Right ventricle myocardium superior (tissue), 1 donor: Measurements from ENCODE around the gene MCF2L. TPM values are rescaled to one million over a fixed set of nuclear protein-coding genes. Genes with fewer than 3 reads are reported as not detected.

Source experiments
- ATAC-seq: fragments of 200-7000 bp; cut with Tn5 transposase; one replicate; pipeline ENCODE4 v1.9.1; 2020; ENCODE audit warnings: mild to moderate bottlenecking; ENCODE audit not compliant: poor library complexity
- DNase-seq: peaks from one replicate; pipeline ENCODE4 v3.0.0-alpha.2; 2020
- intact Hi-C: fragments of 100-400 bp; cut with DNase I; formaldehyde crosslinking; loops from one replicate; pipeline ENCODE4 v1.11.2; 2022
- total RNA-seq: library from RNA; stranded (reverse); fragmentation: NEBNext Ultra II Directional; extraction: Animal tissue kit (Norgen Biotek cat#: 25700); gene quantifications from one replicate; pipeline ENCODE4 v1.2.1, GENCODE V29; 2021
- donor health status: DM: no; HTN: yes; CAD: no; lungs with severe emphysema.

Gene MCF2L
- total RNA-seq, 1 donor from 2014 or later: 38.1 TPM

DNA sequence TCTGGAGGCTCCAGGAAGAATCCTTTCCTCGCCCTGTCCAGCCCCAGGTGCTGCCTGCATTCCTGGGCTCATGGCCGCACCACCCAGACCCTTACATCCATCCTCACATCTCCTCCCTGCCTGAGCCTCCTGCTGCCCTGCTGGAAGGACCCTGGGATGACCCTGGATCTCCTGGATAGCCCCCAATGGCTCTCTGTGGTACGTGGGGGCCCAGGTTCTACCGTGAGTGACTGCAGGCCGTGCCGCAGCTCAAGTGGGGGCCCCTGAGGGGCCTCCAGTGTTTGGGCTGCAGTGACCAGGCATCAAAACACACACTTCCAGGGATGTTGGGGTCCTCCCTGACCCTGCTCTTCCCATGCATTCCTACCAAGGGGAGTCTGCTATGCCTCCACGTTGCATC is 8.3 kb upstream of the MCF2L start:
- intact Hi-C loops: no loop called here
- ATAC-seq (no peak), DNase-seq (no peak)

DNA sequence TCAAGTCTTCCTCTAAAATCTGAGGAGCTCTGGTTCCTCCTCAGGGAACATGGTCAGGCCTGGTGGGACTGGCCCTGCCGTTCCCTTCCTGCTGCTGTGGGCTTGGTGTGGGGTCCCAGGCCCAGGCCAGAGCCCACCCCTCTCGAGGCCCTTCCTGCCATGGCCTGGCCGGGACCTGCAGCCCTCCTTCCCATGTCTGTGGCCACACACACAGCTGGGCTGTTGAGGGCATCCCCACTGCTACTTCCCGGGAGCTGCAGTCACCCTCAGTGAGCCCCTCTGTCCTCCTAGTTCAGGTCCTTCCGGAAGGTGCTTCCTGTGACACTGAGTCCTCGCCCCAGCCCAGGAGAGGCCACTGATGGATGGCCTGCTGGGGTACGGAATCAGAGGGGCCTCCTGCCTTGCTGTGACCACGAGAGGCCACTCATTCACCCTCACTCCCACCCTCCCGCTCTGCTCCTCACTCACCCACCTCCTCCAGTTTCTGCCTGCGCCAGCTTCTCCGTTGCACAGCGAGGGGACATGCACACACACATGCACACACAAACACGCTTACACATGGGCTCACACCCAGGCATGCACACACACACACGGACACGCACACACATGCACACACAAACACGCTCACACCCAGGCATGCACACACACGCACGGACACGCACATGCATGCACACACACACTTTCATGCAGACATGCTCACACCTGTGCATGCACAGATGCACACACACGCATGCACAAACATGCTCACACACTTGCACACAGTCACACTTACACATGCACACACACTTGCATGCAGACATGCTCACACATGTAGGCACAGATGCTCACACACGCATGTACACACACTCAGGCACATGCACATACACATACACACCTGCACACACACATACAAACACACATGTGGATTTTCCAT is 7.3 kb upstream of the MCF2L start:
- intact Hi-C loops: no loop called here

GRCh38 chr13:112962396-112962795 is 6.6 kb upstream of the MCF2L start:
- intact Hi-C loops: no loop called here
- DNase-seq: peak; percentile 33
- no peak for ATAC-seq

More for the DNA sequence above, 7.3 kb upstream of the MCF2L start:
- no peak for ATAC-seq
- peak; percentile 28 for DNase-seq

DNA sequence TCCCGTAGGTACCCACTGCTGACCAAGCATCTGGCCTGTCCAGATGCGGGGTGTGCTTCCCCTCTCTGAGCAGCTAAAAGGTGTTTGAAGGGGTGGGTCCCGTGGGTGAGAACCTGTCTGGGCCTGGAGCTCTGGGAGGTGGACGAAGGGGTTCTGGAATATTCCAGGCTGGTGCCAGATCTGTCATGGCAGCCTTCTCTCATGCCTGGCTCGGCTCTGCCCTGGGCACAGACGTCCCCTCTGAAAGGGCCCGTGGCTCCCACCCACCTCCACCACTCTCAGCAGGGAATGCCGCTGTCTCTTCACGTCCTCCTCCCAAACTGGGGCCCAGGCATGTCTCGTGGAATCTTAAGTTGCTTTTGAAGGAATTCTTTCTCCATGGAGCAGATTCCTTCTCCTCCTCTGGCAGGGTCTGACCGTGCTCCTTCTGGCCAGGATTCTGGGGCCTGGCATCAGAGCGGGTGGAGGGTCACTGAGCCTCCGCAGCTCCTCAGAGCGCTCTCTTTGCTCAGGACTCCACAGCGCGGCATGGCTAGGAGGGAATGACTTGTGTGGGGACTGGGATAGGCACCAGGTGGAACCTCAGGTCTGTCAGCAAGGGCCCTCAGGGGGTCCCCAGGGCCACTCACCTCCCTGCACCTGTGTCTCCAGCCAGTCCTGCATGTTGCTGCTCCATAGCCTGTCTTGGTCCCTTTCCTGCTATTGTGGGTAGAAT is 5.9 kb upstream of the MCF2L start:
- DNase-seq (peak; percentile 18), ATAC-seq (no peak)
- intact Hi-C loops: no loop called here

GRCh38 chr13:112963641-112964040 is 5.4 kb upstream of the MCF2L start:
- peak; percentile 22 for DNase-seq
- intact Hi-C loops: no loop called here
- no peak for ATAC-seq

DNA sequence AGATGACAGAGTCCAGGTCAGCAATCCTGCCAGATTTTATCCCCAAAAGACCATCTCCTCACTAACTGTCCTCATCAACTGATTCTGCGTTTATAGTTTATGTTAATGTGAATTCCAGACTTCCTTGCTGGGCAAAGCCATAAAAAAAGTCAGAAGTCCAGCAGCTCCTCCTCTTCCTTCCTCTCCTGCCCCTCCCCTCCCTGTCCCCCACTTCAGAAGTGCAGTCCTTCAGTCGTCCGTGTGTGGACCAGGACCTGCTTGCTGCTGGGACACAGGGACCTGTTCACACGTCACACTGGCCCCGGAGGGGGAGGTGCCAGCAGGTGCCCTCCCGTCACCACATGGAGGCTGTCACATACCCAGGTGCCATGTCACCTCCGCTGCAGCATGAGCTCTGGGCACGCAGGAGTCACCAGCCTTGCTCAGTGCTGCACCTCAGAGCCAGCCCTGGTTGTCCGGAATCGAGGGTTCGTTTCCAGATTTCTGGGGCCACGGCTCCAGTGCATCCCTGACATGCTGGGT is 4.0 kb upstream of the MCF2L start:
- peak; percentile 42 for DNase-seq
- intact Hi-C loops: no loop called here
- ATAC-seq: no peak

GRCh38 chr13:112965573-112966115 is 3.4 kb upstream of the MCF2L start:
- ATAC-seq: no peak
- peak; percentile 31 for DNase-seq
- intact Hi-C loops: no loop called here

GRCh38 chr13:112966776-112967175 is 2.2 kb upstream of the MCF2L start:
- DNase-seq: peak; percentile 30
- intact Hi-C loops: no loop called here
- no peak for ATAC-seq

DNA sequence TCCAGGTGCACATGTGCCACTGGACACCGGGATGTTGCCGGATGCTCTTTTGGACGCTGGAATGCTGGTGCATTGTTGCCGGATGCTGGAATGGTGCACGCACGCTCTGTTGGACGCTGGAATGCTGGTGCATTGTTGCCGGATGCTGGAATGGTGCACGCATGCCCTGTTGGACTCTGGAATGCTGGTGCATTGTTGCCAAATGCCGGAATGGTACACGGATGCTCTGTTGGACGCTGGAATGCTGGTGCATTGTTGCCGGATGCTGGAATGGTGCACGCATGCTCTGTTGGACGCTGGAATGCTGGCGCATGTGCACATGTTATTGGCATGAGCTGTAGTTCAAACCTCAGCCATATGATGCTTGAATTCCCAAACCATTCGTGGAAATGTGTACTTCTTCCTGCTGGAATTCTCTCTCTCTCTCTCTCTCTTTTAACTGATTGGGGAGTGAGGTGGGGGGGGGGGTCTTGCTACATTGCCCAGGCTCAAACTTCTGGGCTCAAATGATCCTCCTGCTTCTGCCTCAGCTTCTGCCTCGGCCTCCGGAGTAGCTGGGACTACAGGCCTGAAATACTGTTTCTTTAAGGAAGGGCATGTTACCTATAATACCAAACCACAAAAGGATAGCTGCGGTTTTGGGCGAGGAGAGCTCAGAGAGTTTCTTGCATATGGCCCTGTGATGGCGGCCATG is 1.2 kb upstream of the MCF2L start:
- ATAC-seq (no peak), DNase-seq (peak; percentile 16)
- intact Hi-C loops: no loop called here

DNA sequence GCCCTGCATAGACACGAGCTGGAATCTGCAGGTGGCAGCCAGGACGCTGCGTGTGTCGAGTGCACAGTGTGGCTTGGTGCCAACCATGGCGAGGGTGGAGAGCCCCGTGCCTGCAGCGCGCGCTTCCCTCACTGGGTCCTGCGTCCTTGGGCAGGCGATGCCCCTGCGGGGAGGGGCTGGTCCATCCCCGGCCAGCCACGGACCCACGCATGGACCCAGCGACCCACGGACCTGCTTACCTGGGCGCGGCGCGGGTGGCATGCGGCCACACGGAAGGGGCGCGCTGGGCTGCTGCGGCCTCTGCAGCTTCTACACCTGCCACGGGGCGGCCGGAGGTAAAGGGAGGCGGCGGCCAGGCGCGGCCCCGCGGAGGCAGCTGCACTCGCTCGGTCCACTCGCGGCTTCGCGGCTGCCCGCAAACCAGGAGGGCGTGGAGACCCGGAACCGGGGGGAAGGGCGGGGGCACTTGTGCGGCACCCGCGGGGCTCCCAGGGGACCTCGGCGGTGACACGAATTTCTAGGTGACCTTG is 569 bp upstream of the MCF2L start:
- intact Hi-C loops: no loop called here
- ATAC-seq: peak; percentile 75
- peak; percentile 68 for DNase-seq

DNA sequence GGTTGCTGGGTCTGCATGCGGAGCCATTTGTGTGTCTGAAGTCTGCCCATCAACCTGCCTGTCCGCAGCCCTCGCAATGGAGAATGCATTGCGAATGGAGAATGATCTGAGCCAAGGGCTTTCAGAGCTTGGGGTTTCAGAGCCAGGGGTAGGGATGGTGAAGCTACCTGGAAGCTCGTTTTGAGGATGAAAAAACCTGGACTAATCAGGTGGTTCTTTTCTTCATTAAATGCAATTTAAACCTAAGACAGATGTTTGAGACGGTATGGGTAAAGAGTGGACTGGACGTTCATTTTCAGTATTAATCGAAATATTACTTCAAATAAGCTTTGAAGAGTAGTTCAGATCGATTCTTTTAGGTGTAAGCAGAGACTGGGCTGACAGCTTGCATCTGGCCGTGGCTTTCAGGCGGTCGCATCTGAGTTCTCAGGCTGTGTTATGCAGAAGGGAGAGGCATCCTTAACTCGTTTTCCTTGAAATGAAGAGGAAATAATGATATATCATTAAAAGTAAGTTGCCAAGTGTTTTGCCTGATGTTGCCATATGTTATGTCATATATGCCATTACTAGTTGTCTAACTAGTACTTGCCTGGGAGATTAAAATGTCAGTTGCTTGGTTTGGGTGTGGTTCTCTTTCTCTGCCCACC is 801 bp downstream of the MCF2L start:
- intact Hi-C loops: no loop called here
- ATAC-seq (peak; percentile 9), DNase-seq (no peak)

- DNase-seq (peak; percentile 26), ATAC-seq (no peak)
- intact Hi-C loops: no loop called here
Measured at GRCh38 chr13:112970552-112971287, 1.7 kb downstream of the MCF2L start.

DNA sequence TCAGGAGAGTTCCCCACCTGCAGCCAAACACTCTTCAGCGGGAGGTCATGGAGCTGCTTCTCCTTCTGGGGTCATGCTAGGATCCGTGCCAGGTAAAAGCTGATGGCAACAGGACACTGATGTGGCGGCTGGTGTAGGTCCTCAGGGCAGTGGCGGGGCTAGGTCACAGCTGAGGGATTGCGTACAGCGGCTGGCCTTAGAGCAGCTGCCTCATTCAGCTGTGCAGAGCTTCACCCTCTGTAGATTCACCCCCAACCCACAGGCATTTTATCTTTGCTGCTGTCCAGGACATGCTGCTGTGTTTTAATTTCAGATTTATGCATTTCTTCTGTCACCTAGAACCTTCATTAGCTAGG is 2.3 kb downstream of the MCF2L start:
- DNase-seq (peak; percentile 22), ATAC-seq (no peak)
- intact Hi-C loops: no loop called here

GRCh38 chr13:112972258-112972657 is 3.2 kb downstream of the MCF2L start:
- no peak for DNase-seq
- no peak for ATAC-seq
- intact Hi-C loops: no loop called here

DNA sequence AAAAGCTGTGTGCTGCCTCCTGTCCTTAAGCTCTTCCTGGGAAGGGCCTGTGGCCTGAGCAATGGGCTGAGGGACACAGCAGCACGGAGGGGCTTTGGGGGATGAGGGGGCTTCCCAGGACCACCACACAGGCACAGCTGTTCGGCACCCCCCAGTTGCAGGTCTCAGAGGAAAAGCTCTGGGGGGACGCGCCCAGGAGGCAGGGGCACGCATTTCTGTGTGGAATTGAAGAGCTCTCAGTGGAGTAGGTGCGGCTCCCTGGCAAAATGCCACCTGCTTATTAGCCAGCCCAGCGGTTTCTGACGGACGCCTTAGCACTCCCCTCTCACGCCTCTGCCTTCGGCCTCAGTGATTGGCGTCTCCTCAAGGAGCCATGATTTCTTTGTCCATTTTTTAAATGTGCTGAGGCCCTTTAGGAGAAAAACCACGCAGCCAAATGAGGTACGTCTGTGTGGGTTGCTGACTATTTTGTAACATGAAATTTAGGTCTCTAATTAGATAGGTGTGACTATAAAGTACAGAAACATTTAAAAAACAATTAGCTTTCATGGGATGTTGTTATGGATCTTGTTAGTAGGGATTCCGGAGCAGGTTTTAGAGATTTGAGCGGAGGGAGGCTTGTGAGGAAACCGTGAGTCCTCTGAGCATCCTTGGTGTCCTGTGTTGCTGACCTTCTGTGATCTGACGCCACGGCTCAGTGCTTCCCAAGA is 4.0 kb downstream of the MCF2L start:
- intact Hi-C loops: no loop called here
- no peak for ATAC-seq
- DNase-seq: peak; percentile 45

DNA sequence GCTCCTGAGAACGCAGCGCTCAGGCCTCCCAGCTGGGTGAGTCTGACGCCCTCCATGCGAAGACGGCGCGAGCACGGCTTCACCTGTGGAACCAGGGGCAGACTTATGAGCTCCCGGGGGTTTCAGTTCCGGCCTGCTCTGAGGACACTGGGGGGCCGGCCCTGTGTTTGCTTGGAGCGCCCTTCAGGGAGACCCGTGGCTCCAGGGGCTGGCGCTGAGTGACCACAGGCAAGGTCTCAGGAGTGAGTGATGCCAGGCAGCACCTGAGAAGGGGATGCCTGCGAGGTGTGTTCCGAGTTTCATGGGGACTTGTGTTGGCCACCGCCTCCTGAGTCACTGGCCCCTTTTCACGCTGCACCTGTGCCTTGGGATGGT is 4.5 kb downstream of the MCF2L start:
- intact Hi-C loops: no loop called here
- ATAC-seq (no peak), DNase-seq (peak; percentile 21)

- no peak for ATAC-seq
Measured at GRCh38 chr13:112974125-112974524, 5.1 kb downstream of the MCF2L start.

More at GRCh38 chr13:112974125-112974524, 5.1 kb downstream of the MCF2L start:
- DNase-seq: peak; percentile 34
- intact Hi-C loops: no loop called here
